Measurements from ENCODE around the gene PRDX2.
"Not testable (repeated sequence)": the region's sequence is repeated elsewhere in the genome, so short reads cannot be mapped to it uniquely, and the experiment has no call there.

The PRDX2 gene

DNA sequence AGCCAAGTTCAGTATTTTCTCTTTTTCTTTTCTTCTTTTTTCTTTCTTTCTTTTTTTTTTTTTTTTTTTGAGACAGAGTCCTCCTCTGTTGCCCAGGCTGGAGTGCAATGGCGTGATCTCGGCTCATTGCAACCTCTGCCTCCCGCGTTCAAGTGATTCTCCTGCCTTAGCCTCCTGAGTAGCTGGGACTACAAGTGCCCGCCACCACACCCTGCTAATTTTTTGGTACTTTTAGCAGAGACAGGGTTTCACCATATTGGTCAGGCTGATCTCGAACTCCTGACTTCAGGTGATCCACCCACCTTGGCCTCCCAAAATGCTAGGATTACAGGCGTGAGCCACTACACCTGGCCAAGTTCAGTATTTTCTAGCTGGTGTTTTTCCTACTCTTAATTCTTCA lies 4.0 kb downstream of the PRDX2 start:
- Histone ChIP-seq H3K79me2 (ENCODE audit: control insufficient read depth, insufficient read depth, low read length, poor library complexity) (peaks cover 14% of the 10 kb centered on the region), H3K36me3 (ENCODE audit: control insufficient read depth in 1 of 2, insufficient read depth in 2 of 2, low read length in 2 of 2) (peaks cover 17% of the 10 kb centered on the region in 2 experiments), H3K4me1 (ENCODE audit: control insufficient read depth in 1 of 2, insufficient read depth in 2 of 2, low read length in 2 of 2) (peaks cover 7 to 13% of the 10 kb centered on the region in 2 experiments), H3K79me1 (ENCODE audit: low read length) (peaks cover 15% of the 10 kb centered on the region)
- H3K27ac ChIP-seq (ENCODE audit: low read depth, low read length); H3K14ac ChIP-seq (ENCODE audit: low read length); H4K8ac ChIP-seq (ENCODE audit: low read depth, low read length); H2AFZ ChIP-seq (ENCODE audit: insufficient read depth, low read length, poor library complexity); DNase-seq; H3K9ac ChIP-seq (ENCODE audit: low read length); H2AK5ac ChIP-seq (ENCODE audit: low read length); H2BK5ac ChIP-seq (ENCODE audit: low read depth, low read length, poor library complexity); H3K23ac ChIP-seq (ENCODE audit: low read length); H3K4ac ChIP-seq (ENCODE audit: low read depth, low read length); H3K4me2 ChIP-seq (ENCODE audit: low read length); H3K9me3 ChIP-seq (ENCODE audit: insufficient read depth, low read depth, low read length); H2BK120ac ChIP-seq (ENCODE audit: insufficient read depth, low read length, poor library complexity); H3K18ac ChIP-seq (ENCODE audit: low read length); H4K12ac ChIP-seq (ENCODE audit: low read depth, low read length); H3K4me3 ChIP-seq (ENCODE audit: low read depth, low read length); H3K27me3 ChIP-seq (ENCODE audit: insufficient read depth, low read length); H4K91ac ChIP-seq (ENCODE audit: low read depth, low read length); H2BK12ac ChIP-seq (ENCODE audit: low read length): not testable (repeated sequence)
- WGBS (ENCODE audit: extremely low coverage, insufficient coverage, insufficient read length): no CpG with 5 or more reads among the region's 7 CpGs

DNA sequence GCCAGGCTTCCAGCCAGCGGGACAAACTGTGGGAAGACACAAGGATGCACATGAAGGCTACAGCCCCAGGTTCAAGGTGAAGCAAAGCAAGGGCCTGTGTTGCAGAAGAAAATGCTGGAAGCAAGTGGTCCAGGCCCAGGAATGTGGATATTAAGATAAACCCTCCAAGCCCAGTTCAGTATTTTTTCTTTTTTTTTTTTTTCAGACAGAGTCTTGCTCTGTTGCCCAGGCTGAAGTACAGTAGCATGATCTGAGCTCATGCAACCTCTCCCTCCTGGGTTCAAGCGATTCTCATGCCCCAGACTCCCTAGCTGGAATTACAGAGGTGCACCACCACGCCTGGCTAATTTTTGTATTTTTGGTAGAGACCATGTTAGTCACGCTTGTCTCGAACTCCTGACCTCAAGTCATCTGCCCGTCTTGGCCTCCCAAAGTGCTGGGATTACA lies 4.4 kb downstream of the PRDX2 start:
- H3K27ac ChIP-seq (ENCODE audit: low read depth, low read length): no peak overlapping the region
- no peak overlapping the region for H2BK120ac ChIP-seq (ENCODE audit: insufficient read depth, low read length, poor library complexity)
- no peak overlapping the region for H2AFZ ChIP-seq (ENCODE audit: insufficient read depth, low read length, poor library complexity)
- H4K12ac ChIP-seq (ENCODE audit: low read depth, low read length): no peak overlapping the region
- no peak overlapping the region for H2AK5ac ChIP-seq (ENCODE audit: low read length)
- no CpG with 5 or more reads among the region's 6 CpGs for WGBS (ENCODE audit: extremely low coverage, insufficient coverage, insufficient read length)
- H2BK5ac ChIP-seq (ENCODE audit: low read depth, low read length, poor library complexity): no peak overlapping the region
- DNase-seq: no peak
- H3K4ac ChIP-seq (ENCODE audit: low read depth, low read length): no peak overlapping the region
- no peak overlapping the region for H3K23ac ChIP-seq (ENCODE audit: low read length)
- peaks cover 18% of the 10 kb centered on the region for H3K79me2 ChIP-seq (ENCODE audit: control insufficient read depth, insufficient read depth, low read length, poor library complexity)
- no peak overlapping the region for H2BK12ac ChIP-seq (ENCODE audit: low read length)
- no peak overlapping the region for H4K91ac ChIP-seq (ENCODE audit: low read depth, low read length)
- no peak overlapping the region for H4K8ac ChIP-seq (ENCODE audit: low read depth, low read length)
- peaks cover 20% of the 10 kb centered on the region for H3K79me1 ChIP-seq (ENCODE audit: low read length)
- H3K4me3 ChIP-seq (ENCODE audit: low read depth, low read length): no peak overlapping the region
- H3K4me1 ChIP-seq (ENCODE audit: control insufficient read depth in 1 of 2, insufficient read depth in 2 of 2, low read length in 2 of 2): peaks cover 6 to 10% of the 10 kb centered on the region in 2 experiments
- peaks cover 17 to 19% of the 10 kb centered on the region in 2 experiments for H3K36me3 ChIP-seq (ENCODE audit: control insufficient read depth in 1 of 2, insufficient read depth in 2 of 2, low read length in 2 of 2)
- no peaks in the 10 kb centered on the region for H3K27me3 ChIP-seq (ENCODE audit: insufficient read depth, low read length)
- H3K9me3 ChIP-seq (ENCODE audit: insufficient read depth, low read depth, low read length): peaks cover 2% of the 10 kb centered on the region
- H3K4me2 ChIP-seq (ENCODE audit: low read length): no peak overlapping the region
- H3K14ac ChIP-seq (ENCODE audit: low read length): no peak overlapping the region
- no peak overlapping the region for H3K18ac ChIP-seq (ENCODE audit: low read length)
- H3K9ac ChIP-seq (ENCODE audit: low read length): no peak overlapping the region

DNA sequence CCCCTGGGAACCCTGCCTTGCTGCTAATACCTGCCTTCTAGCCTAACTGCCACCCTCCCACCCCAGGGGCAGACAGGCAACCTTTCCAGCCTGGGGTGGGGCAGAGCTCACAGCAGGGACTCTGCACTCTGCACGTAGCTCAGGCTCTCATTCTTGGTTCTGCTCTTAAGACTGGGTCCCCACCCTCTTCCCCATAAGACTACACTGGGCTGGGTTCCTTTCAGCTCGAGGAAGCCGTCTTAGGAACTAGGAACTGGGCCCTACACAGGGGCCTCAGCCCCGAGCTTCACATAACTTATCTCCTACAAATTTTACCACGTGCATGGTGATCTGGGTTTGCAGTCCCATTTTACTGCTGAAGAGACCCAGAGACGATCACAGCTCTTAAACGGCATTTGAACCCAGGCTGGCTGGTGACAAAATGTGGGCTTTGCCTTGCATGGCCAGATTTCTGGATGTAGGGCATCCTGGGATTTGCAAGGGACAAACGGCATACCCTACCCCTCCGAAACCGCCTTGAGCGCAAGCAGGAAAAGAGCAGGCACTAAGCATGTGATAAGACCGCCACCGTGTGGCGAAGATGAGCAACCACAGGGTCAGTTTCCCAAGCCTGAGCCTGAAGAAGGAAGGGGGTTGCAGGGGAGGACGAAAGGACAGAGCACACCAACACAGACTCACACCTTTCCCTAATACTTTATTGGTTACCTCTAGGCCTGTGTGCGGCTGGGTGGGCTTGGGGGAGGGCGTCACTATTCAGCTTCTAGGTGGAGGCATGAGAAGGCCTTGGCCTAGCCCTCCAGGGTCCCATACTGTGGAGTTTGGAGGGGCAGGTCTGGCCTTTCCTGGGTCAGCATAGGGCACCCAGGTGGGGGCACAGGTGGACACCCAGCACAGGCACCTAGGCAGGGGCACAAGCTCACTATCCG lies 5.2 kb downstream of the PRDX2 start:
- Histone ChIP-seq H3K23ac (ENCODE audit: low read length) (no peak overlapping the region), H3K4me1 (ENCODE audit: control insufficient read depth in 1 of 2, insufficient read depth in 2 of 2, low read length in 2 of 2) (peaks cover 3 to 6% of the 10 kb centered on the region in 2 experiments), H3K18ac (ENCODE audit: low read length) (no peak overlapping the region), H4K12ac (ENCODE audit: low read depth, low read length) (no peak overlapping the region), H3K14ac (ENCODE audit: low read length) (no peak overlapping the region), H3K9ac (ENCODE audit: low read length) (no peak overlapping the region), H3K4me2 (ENCODE audit: low read length) (no peak overlapping the region), H3K27me3 (ENCODE audit: insufficient read depth, low read length) (no peaks in the 10 kb centered on the region), H4K8ac (ENCODE audit: low read depth, low read length) (no peak overlapping the region), H3K27ac (ENCODE audit: low read depth, low read length) (no peak overlapping the region), H3K79me2 (ENCODE audit: control insufficient read depth, insufficient read depth, low read length, poor library complexity) (peaks cover 24% of the 10 kb centered on the region), H3K36me3 (ENCODE audit: control insufficient read depth in 1 of 2, insufficient read depth in 2 of 2, low read length in 2 of 2) (peaks cover 17 to 19% of the 10 kb centered on the region in 2 experiments), H2AK5ac (ENCODE audit: low read length) (no peak overlapping the region), H2BK5ac (ENCODE audit: low read depth, low read length, poor library complexity) (no peak overlapping the region), H3K4ac (ENCODE audit: low read depth, low read length) (no peak overlapping the region), H4K91ac (ENCODE audit: low read depth, low read length) (no peak overlapping the region), H3K4me3 (ENCODE audit: low read depth, low read length) (no peak overlapping the region), H3K9me3 (ENCODE audit: insufficient read depth, low read depth, low read length) (peaks cover 2% of the 10 kb centered on the region), H2BK120ac (ENCODE audit: insufficient read depth, low read length, poor library complexity) (no peak overlapping the region), H2BK12ac (ENCODE audit: low read length) (no peak overlapping the region), H3K79me1 (ENCODE audit: low read length) (peaks cover 25% of the 10 kb centered on the region), H2AFZ (ENCODE audit: insufficient read depth, low read length, poor library complexity) (no peak overlapping the region)
- peak; percentile 72 to 95 for DNase-seq
- no CpG with 5 or more reads among the region's 18 CpGs for WGBS (ENCODE audit: extremely low coverage, insufficient coverage, insufficient read length)

DNA sequence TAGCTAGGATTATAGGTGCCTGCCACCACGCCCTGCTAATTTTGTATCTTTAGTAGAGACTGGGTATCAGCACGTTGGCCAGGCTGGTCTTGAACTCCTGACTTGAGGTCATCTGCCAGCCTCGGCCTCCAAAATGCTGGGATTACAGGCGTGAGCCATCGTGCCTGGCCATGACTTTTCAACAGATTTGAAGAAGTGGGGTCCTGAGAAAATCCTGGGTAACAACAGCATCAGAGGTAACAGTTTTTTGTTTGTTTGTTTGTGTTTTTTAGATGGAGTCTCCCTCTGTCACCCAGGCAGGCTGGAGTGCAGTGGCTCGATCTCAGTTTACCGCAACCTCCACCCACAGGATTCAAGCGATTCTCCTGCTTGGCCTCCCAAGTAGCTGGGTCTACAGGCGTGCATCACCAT lies 6.6 kb downstream of the PRDX2 start:
- H2AK5ac ChIP-seq (ENCODE audit: low read length): no peak overlapping the region
- no peak overlapping the region for H3K4me3 ChIP-seq (ENCODE audit: low read depth, low read length)
- H3K18ac ChIP-seq (ENCODE audit: low read length): no peak overlapping the region
- peaks cover 12 to 14% of the 10 kb centered on the region in 2 experiments for H3K4me1 ChIP-seq (ENCODE audit: control insufficient read depth in 1 of 2, insufficient read depth in 2 of 2, low read length in 2 of 2)
- H3K23ac ChIP-seq (ENCODE audit: low read length): no peak overlapping the region
- no peak overlapping the region for H3K4me2 ChIP-seq (ENCODE audit: low read length)
- H4K12ac ChIP-seq (ENCODE audit: low read depth, low read length): no peak overlapping the region
- H2BK5ac ChIP-seq (ENCODE audit: low read depth, low read length, poor library complexity): no peak overlapping the region
- no peak overlapping the region for H4K91ac ChIP-seq (ENCODE audit: low read depth, low read length)
- no peak overlapping the region for H3K9ac ChIP-seq (ENCODE audit: low read length)
- H2BK12ac ChIP-seq (ENCODE audit: low read length): no peak overlapping the region
- H2BK120ac ChIP-seq (ENCODE audit: insufficient read depth, low read length, poor library complexity): no peak overlapping the region
- H3K27ac ChIP-seq (ENCODE audit: low read depth, low read length): no peak overlapping the region
- no peak overlapping the region for H2AFZ ChIP-seq (ENCODE audit: insufficient read depth, low read length, poor library complexity)
- peak in 1 of 2 donors; percentile 16 for DNase-seq
- H3K9me3 ChIP-seq (ENCODE audit: insufficient read depth, low read depth, low read length): peaks cover 2% of the 10 kb centered on the region
- H3K36me3 ChIP-seq (ENCODE audit: control insufficient read depth in 1 of 2, insufficient read depth in 2 of 2, low read length in 2 of 2): peaks cover 12 to 15% of the 10 kb centered on the region in 2 experiments
- H4K8ac ChIP-seq (ENCODE audit: low read depth, low read length): no peak overlapping the region
- no peak overlapping the region for H3K4ac ChIP-seq (ENCODE audit: low read depth, low read length)
- H3K14ac ChIP-seq (ENCODE audit: low read length): no peak overlapping the region
- no CpG with 5 or more reads among the region's 9 CpGs for WGBS (ENCODE audit: extremely low coverage, insufficient coverage, insufficient read length)
- no peaks in the 10 kb centered on the region for H3K27me3 ChIP-seq (ENCODE audit: insufficient read depth, low read length)
- peaks cover 33% of the 10 kb centered on the region for H3K79me1 ChIP-seq (ENCODE audit: low read length)
- peaks cover 24% of the 10 kb centered on the region for H3K79me2 ChIP-seq (ENCODE audit: control insufficient read depth, insufficient read depth, low read length, poor library complexity)

All from trophoblast cell (in vitro differentiated cells and primary cell).